RWPE1 (cell line): ENCODE measurements around the gene SLC16A4.

Experiments
- CTCF ChIA-PET: fragments of 350-600 bp; sonication (Branson Sonifier 250); formaldehyde crosslinking; extraction: SDS; loops from one replicate; lab custom pipeline; 2021; lab: Yijun Ruan, JAX
- POLR2A ChIA-PET: fragments of 400-600 bp; formaldehyde crosslinking; extraction: SDS; loops from one replicate; lab custom pipeline; 2020; ENCODE audit warnings: antibody characterized with exemption; ENCODE audit not compliant: low non-redundant PET; lab: Yijun Ruan, JAX
- DNase-seq: peaks from one replicate; pipeline ENCODE4 v3.0.0; 2012; ENCODE audit warnings: low spot score
- H3K27ac ChIP-seq: fragments of 450-650 bp; 2 replicates; pipeline ENCODE4 v1.5.1; 2017
- CTCF ChIP-seq: fragments of 450-650 bp; conservative IDR thresholded peaks from 2 replicates; pipeline ENCODE4 v1.5.1; 2017; ENCODE audit warnings: low read depth, mild to moderate bottlenecking

SLC16A4 gene

GRCh38 chr1:110433213-110433612, 42.4 kb upstream of the SLC16A4 start:
- ChIA-PET CTCF (interaction anchor here (0.6 to 2.1 kb wide), 6 partner anchors 18 to 50 kb away, joined by 3 to 13 read pairs (median 4); no protein-coding TSS in a partner anchor), POLR2A (no interaction called here)
- H3K27ac ChIP-seq: no peak overlapping the region
- no peak for TF ChIP-seq CTCF
- no peak for DNase-seq

GRCh38 chr1:110430901-110431300, 40.1 kb upstream of the SLC16A4 start:
- TF ChIP-seq CTCF: no peak
- DNase-seq: no peak
- ChIA-PET POLR2A (no interaction called here), CTCF (interaction anchor here (1.3 to 1.6 kb wide), 2 partner anchors 19 to 234 kb away, joined by 3 to 12 read pairs; no protein-coding TSS in a partner anchor)
- H3K27ac ChIP-seq: no peak overlapping the region

- TF ChIP-seq CTCF: no peak
- ChIA-PET CTCF (interaction anchor here (0.9 to 1.6 kb wide), 5 partner anchors 18 to 233 kb away, joined by 3 to 12 read pairs (median 3); no protein-coding TSS in a partner anchor), POLR2A (no interaction called here)
- H3K27ac ChIP-seq: no peak overlapping the region
- DNase-seq: no peak
Measured at GRCh38 chr1:110430366-110430765, 39.5 kb upstream of the SLC16A4 start.

GRCh38 chr1:110428946-110429345, 38.1 kb upstream of the SLC16A4 start:
- TF ChIP-seq CTCF: no peak
- no peak overlapping the region for H3K27ac ChIP-seq
- DNase-seq: no peak
- POLR2A ChIA-PET: no interaction called here
- CTCF ChIA-PET: interaction anchor here (0.6 to 0.7 kb wide), 3 partner anchors 10 to 219 kb away, joined by 4 to 6 read pairs (median 5); partner anchors contain the start of gene RBM15

- no peak for DNase-seq
- POLR2A ChIA-PET: no interaction called here
- CTCF ChIA-PET: interaction anchor here (1.3 kb wide), 1 partner anchor 14 kb away, joined by 4 read pairs; no protein-coding TSS in a partner anchor
- no peak overlapping the region for H3K27ac ChIP-seq
- TF ChIP-seq CTCF: no peak
Measured at GRCh38 chr1:110426854-110427253, 36.0 kb upstream of the SLC16A4 start.

- POLR2A ChIA-PET: no interaction called here
- TF ChIP-seq CTCF: no peak
- no peak overlapping the region for H3K27ac ChIP-seq
- no peak for DNase-seq
- CTCF ChIA-PET: interaction anchor here (0.6 to 1.3 kb wide), 2 partner anchors 9 to 13 kb away, joined by 3 to 4 read pairs; no protein-coding TSS in a partner anchor
Measured at GRCh38 chr1:110425612-110426152, 34.9 kb upstream of the SLC16A4 start.
